GM19455 (cell line): ENCODE data around the gene USP24.
"Not testable (repeated sequence)": the region's sequence is repeated elsewhere in the genome, so short reads cannot be mapped to it uniquely, and the experiment has no call there.

Experiments used
- ATAC-seq: cut with Tn5 transposase; IDR thresholded peaks from one replicate; pipeline ENCODE4 v1.9.1; 2021; ENCODE audit not compliant: unreplicated experiment

Gene USP24

GRCh38 chr1:55129194-55129728 lies 85.9 kb downstream of the USP24 start:
- ATAC-seq: no peak

- ATAC-seq: no peak
Observed at GRCh38 chr1:55128418-55128995, 86.7 kb downstream of the USP24 start.

GRCh38 chr1:55127827-55128343 lies 87.3 kb downstream of the USP24 start:
- peak; percentile 63 for ATAC-seq

GRCh38 chr1:55124470-55124869 lies 90.7 kb downstream of the USP24 start:
- ATAC-seq: no peak

- no peak for ATAC-seq
Observed at GRCh38 chr1:55120538-55120937, 94.6 kb downstream of the USP24 start.

GRCh38 chr1:55118651-55119329 lies 96.4 kb downstream of the USP24 start:
- no peak for ATAC-seq

- ATAC-seq: no peak
Observed at GRCh38 chr1:55117941-55118340, 97.2 kb downstream of the USP24 start.

- ATAC-seq: not testable (repeated sequence)
Observed at GRCh38 chr1:55109005-55109404, 106.2 kb downstream of the USP24 start.

GRCh38 chr1:55107101-55107500 lies 108.1 kb downstream of the USP24 start:
- no peak for ATAC-seq

- no peak for ATAC-seq
Observed at GRCh38 chr1:55103891-55104290, 111.3 kb downstream of the USP24 start.

GRCh38 chr1:55095095-55095494 lies 120.1 kb downstream of the USP24 start:
- no peak for ATAC-seq

GRCh38 chr1:55092475-55092874 lies 122.7 kb downstream of the USP24 start:
- ATAC-seq: no peak

GRCh38 chr1:55089683-55090082 lies 125.5 kb downstream of the USP24 start:
- ATAC-seq: no peak

GRCh38 chr1:55088413-55088812 lies 126.8 kb downstream of the USP24 start:
- no peak for ATAC-seq

GRCh38 chr1:55087439-55087838 lies 127.7 kb downstream of the USP24 start:
- ATAC-seq: no peak

GRCh38 chr1:55084257-55084656 lies 130.9 kb downstream of the USP24 start:
- no peak for ATAC-seq

- no peak for ATAC-seq
Observed at GRCh38 chr1:55081905-55082296, 133.3 kb downstream of the USP24 start.

- ATAC-seq: no peak
Observed at GRCh38 chr1:55081188-55081904, 133.8 kb downstream of the USP24 start.

- ATAC-seq: no peak
Observed at GRCh38 chr1:55079651-55080050, 135.5 kb downstream of the USP24 start.

GRCh38 chr1:55078470-55078869 lies 136.7 kb downstream of the USP24 start:
- ATAC-seq: no peak

- no peak for ATAC-seq
Observed at GRCh38 chr1:55076356-55076755, 138.8 kb downstream of the USP24 start.

GRCh38 chr1:55074455-55074854 lies 140.7 kb downstream of the USP24 start:
- ATAC-seq: no peak
